AG04450 (cell line): ENCODE results near the gene NAA15. TPM values are rescaled to one million over a fixed set of nuclear protein-coding genes. Genes with fewer than 3 reads are reported as not detected.

ENCODE experiments used
- CTCF ChIA-PET: fragments of 300-600, 350-600 bp; formaldehyde crosslinking; extraction: SDS; loops from one replicate; lab custom pipeline; 2022; ENCODE audit warnings: antibody characterized with exemption, inconsistent platforms; lab: Charles Lee
- POLR2A ChIA-PET: fragments of 350-600 bp; formaldehyde crosslinking; extraction: SDS; loops from one replicate; lab custom pipeline; 2021; ENCODE audit warnings: antibody characterized with exemption, inconsistent platforms; lab: Yijun Ruan, JAX
- DNase-seq: peaks from one replicate; pipeline ENCODE4 v3.0.0-alpha.2; 2011; ENCODE audit warnings: low read depth, low spot score
- H3K27ac ChIP-seq: one replicate; pipeline ENCODE4 v1.5.1; 2012; ENCODE audit warnings: low read depth, low read length, control low read depth
- H3K27me3 ChIP-seq: one replicate; pipeline ENCODE4 v1.6.0; 2012; ENCODE audit warnings: low read length; ENCODE audit not compliant: control insufficient read depth, insufficient read depth
- H3K4me3 ChIP-seq: 2 replicates; pipeline ENCODE4 v1.5.1; 2011; ENCODE audit warnings: mild to moderate bottlenecking, low read depth, low read length, control low read depth
- H3K9me3 ChIP-seq: 2 replicates; pipeline ENCODE4 v1.5.1; 2012; ENCODE audit warnings: low read length; ENCODE audit not compliant: control insufficient read depth, insufficient read depth
- CTCF ChIP-seq: IDR thresholded peaks from 2 replicates; pipeline ENCODE4 v1.5.1; 2011; ENCODE audit warnings: low read depth, low read length, control low read depth, inconsistent platforms
- polyA plus RNA-seq: library from polyadenylated mRNA; depleted of rRNA; stranded (reverse); fragments of >200 nt; gene quantifications from 2 replicates; pipeline ENCODE4 v1.2.3, GENCODE V29; 2011

Gene NAA15
- polyA plus RNA-seq, 1 experiment = 30.2 TPM

GRCh38 chr4:139330283-139330682, 29.0 kb downstream of the NAA15 start:
- no peak overlapping the region for H3K4me3 ChIP-seq
- TF ChIP-seq CTCF = no peak
- no peaks in the 10 kb centered on the region for H3K9me3 ChIP-seq
- H3K27ac ChIP-seq = no peak overlapping the region
- POLR2A ChIA-PET = interaction anchor here (0.6 kb wide), 1 partner anchor 18 kb away, joined by 4 read pairs; no protein-coding TSS in a partner anchor
- no peaks in the 10 kb centered on the region for H3K27me3 ChIP-seq
- no peak for DNase-seq
- CTCF ChIA-PET = interaction anchor here (1.2 to 1.5 kb wide), 2 partner anchors 12 to 300 kb away, joined by 3 to 5 read pairs; no protein-coding TSS in a partner anchor

GRCh38 chr4:139331185-139331584, 29.9 kb downstream of the NAA15 start:
- no peak overlapping the region for H3K4me3 ChIP-seq
- no peak overlapping the region for H3K27ac ChIP-seq
- no peak for TF ChIP-seq CTCF
- ChIA-PET CTCF (interaction anchor here (1.4 kb wide), 1 partner anchor 35 kb away, joined by 7 read pairs; no protein-coding TSS in a partner anchor), POLR2A (interaction anchor here (0.7 kb wide), 1 partner anchor 50 kb away, joined by 3 read pairs; no protein-coding TSS in a partner anchor)
- no peaks in the 10 kb centered on the region for H3K27me3 ChIP-seq
- H3K9me3 ChIP-seq = no peaks in the 10 kb centered on the region
- no peak for DNase-seq

- no peak for TF ChIP-seq CTCF
- H3K4me3 ChIP-seq = no peak overlapping the region
- POLR2A ChIA-PET = no interaction called here
- DNase-seq = no peak
- no peaks in the 10 kb centered on the region for H3K9me3 ChIP-seq
- no peak overlapping the region for H3K27ac ChIP-seq
- no peaks in the 10 kb centered on the region for H3K27me3 ChIP-seq
- CTCF ChIA-PET = no interaction called here
These were observed 31.7 kb downstream of the NAA15 start for GRCh38 chr4:139333046-139333445.

- no peak for DNase-seq
- no peak for TF ChIP-seq CTCF
- Histone ChIP-seq H3K9me3 (no peaks in the 10 kb centered on the region), H3K4me3 (no peak overlapping the region), H3K27ac (no peak overlapping the region), H3K27me3 (no peaks in the 10 kb centered on the region)
- ChIA-PET POLR2A (no interaction called here), CTCF (no interaction called here)
These were observed 36.3 kb downstream of the NAA15 start for GRCh38 chr4:139337612-139338011.

- CTCF ChIA-PET = interaction anchor here (1.6 kb wide), 1 partner anchor 66 kb away, joined by 6 read pairs; no protein-coding TSS in a partner anchor
- Histone ChIP-seq H3K9me3 (no peaks in the 10 kb centered on the region), H3K27me3 (no peaks in the 10 kb centered on the region), H3K4me3 (no peak overlapping the region), H3K27ac (no peak overlapping the region)
- no peak for DNase-seq
- TF ChIP-seq CTCF = no peak
- POLR2A ChIA-PET = no interaction called here
These were observed 60.0 kb downstream of the NAA15 start for GRCh38 chr4:139361301-139361700.
